Ureter (tissue), 1 donor: ENCODE results near the gene ZNF581. TPM values are rescaled to one million over a fixed set of nuclear protein-coding genes. Genes with fewer than 3 reads are reported as not detected.
A peak's percentile ranks its signal among the peaks of the same experiment; 100 is the strongest.

Experiments used
- DNase-seq: peaks from one replicate; pipeline ENCODE4 v3.0.0-alpha.2; 2020; ENCODE audit warnings: low spot score
- total RNA-seq: library from RNA; stranded (reverse); gene quantifications from one replicate; pipeline ENCODE4 v1.2.4, GENCODE V29; 2023
- donor health status: DM: yes; HTN: yes; CAD: no.

Gene ZNF581
- total RNA-seq, 1 donor from 2014 or later: 22.7 TPM

DNA sequence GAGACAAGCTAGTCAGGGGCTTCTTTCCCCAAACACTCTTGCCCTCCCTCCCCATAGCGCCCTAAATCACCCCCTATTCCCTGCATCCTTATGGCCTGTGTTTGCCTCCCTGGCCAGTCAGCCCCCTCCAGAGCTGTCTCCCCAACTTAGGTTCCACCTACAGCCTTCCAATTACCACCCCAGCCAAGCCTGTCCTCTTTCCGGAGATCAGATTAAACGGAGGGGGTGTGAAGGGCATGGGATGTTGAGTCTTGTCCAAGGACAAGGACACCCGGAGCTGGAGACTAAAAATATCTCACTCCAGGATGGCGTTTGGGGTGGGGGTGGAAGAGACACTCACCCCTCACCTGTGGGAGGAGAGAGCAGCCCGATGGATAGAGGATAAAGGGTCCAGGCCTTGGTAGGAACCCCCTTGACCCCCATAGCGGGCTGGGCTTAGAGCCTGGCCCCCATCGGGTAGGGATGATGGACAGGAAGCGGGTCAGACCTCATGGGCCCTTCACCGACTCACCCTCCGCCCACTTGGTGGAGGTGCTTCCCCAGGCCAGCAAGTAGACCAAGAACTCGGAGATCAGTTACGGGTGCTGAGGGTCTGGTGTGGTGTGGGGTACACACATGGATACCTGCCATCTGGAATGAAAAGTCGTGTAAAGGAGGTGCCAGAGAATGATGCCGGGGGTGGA, 32.0 kb upstream of the ZNF581 start:
- no peak for DNase-seq

DNA sequence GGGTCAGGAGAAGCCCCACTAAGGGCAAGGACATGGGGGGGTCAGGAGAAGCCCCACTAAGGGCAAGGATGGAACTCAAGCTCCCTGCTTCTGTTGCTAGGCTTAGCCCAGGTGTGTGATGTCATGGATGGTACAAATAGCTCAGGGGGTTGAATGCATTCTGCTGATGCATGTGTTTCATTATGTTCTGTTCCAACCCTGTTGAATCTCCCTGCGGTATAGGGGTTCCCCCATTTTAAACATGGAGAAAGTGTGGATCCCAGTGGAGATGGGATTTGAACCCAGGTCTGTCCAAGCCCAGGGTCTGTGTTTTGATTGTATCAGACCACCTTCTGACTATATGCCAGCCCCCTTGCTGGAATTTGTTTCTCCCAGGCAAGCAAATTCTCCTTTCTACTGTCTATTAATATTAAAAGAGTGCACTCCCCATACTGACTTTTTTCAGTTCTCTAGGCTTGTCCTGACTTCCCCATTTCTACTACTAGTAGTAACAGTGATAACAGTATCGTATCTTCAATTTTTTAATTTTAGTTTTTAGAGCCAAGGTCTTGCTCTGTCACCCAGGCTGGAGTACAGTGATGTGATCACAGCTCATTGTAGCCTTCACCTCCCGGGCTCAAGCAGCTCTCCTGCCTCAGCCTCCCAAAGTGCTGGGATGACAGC, 31.3 kb upstream of the ZNF581 start:
- no peak for DNase-seq

DNA sequence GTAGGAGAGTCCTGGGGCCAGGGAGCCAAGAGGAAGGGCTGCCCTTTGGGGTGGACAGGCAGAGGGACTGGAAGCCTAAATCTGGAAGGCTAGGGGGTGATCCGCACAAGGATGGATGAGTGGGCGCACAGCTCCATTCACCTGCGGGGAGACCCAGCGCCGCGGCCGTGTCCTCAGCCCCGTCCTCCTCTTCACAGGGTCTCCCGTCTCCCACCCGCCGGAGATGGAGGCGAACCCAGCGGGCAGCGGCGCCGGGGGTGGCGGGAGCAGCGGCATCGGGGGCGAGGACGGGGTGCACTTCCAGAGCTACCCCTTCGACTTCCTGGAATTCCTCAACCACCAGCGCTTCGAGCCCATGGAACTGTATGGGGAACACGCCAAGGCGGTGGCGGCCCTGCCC, 30.1 kb upstream of the ZNF581 start:
- no peak for DNase-seq

DNA sequence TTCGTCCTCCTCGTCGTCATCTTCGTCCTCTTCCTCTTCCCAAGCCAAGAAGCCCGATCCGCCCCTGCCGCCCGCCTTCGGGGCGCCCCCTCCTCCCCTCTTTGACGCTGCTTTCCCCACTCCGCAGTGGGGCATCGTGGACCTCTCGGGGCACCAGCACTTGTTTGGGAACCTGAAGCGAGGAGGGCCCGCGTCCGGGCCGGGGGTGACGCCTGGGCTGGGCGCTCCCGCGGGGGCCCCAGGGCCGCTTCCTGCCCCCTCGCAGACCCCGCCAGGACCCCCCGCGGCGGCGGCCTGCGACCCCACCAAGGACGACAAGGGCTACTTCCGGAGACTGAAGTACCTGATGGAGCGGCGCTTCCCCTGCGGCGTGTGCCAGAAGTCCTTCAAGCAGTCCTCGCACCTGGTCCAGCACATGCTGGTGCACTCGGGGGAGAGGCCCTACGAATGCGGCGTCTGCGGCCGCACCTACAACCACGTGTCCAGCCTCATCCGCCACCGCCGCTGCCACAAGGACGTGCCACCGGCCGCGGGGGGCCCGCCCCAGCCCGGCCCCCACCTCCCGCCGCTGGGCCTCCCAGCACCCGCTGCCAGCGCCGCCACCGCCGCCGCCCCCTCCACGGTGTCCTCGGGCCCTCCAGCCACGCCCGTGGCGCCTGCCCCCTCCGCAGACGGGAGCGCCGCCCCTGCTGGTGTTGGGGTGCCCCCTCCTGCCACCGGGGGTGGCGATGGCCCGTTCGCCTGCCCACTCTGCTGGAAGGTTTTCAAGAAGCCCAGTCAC, 29.3 kb upstream of the ZNF581 start:
- DNase-seq: no peak

DNA sequence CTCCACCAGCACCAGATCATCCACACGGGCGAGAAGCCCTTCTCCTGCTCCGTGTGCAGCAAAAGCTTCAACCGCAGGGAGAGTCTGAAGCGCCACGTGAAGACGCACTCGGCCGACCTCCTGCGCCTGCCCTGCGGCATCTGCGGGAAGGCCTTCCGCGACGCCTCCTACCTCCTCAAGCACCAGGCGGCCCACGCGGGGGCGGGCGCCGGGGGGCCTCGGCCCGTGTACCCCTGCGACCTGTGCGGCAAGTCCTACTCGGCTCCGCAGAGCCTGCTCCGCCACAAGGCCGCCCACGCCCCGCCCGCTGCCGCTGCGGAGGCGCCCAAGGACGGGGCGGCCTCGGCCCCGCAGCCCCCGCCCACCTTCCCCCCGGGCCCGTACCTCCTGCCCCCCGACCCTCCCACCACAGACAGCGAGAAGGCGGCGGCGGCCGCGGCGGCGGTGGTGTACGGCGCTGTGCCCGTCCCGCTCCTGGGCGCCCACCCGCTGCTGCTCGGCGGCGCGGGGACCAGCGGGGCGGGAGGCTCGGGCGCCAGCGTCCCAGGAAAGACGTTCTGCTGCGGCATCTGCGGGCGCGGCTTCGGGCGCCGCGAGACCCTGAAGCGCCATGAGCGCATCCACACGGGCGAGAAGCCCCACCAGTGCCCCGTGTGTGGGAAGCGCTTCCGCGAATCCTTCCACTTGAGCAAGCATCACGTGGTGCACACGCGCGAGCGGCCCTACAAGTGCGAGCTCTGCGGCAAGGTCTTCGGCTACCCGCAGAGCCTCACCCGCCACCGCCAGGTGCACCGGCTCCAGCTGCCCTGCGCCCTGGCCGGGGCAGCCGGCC, 28.5 kb upstream of the ZNF581 start:
- DNase-seq: no peak

DNA sequence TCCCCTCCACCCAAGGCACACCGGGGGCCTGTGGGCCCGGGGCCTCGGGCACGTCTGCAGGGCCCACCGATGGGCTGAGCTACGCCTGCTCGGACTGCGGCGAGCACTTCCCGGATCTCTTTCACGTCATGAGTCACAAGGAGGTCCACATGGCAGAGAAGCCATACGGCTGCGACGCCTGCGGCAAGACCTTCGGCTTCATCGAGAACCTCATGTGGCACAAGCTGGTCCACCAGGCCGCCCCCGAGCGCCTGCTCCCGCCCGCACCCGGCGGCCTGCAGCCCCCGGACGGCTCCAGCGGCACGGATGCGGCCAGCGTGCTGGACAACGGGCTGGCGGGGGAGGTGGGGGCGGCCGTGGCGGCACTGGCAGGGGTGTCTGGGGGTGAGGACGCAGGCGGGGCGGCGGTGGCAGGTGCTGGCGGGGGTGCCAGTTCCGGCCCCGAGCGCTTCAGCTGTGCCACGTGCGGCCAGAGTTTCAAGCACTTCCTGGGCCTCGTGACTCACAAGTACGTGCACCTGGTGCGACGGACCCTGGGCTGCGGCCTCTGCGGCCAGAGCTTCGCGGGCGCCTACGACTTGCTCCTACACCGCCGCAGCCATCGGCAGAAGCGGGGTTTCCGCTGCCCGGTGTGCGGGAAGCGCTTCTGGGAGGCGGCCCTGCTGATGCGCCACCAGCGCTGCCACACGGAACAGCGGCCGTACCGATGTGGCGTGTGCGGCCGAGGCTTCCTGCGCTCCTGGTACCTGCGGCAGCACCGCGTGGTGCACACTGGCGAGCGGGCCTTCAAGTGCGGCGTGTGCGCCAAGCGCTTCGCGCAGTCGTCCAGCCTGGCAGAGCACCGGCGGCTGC, 27.7 kb upstream of the ZNF581 start:
- no peak for DNase-seq

DNA sequence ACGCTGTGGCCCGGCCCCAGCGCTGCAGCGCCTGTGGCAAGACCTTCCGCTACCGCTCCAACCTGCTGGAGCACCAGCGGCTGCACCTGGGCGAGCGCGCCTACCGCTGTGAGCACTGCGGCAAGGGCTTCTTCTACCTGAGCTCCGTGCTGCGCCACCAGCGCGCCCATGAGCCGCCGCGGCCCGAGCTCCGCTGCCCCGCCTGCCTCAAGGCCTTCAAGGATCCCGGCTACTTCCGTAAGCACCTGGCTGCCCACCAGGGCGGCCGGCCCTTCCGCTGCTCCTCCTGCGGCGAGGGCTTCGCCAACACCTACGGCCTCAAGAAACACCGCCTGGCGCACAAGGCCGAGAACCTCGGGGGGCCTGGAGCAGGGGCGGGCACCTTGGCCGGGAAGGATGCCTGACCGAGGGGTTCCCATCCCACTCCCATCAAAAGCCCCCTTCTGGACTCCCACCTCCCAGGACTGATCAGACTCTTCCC, 27.0 kb upstream of the ZNF581 start:
- no peak for DNase-seq

DNA sequence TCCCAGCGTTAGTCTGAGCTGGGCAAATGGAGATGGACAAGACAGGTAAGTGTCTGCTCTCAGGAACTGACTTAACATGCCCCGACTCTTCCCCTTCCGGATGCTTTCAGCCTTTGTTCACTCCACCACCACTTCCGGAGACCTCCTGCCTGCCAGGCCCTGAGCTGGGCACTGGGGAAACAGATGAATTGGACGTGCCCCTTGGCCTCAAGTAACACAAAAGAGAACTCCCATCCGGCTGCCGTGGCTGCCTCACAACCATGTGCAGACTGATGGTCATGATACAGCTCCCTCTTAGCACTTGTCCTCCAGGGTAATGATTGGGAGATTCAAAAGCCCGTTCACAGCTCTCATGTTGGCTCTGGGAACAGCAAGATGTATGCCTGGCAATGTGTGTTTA, 26.0 kb upstream of the ZNF581 start:
- DNase-seq: no peak

DNA sequence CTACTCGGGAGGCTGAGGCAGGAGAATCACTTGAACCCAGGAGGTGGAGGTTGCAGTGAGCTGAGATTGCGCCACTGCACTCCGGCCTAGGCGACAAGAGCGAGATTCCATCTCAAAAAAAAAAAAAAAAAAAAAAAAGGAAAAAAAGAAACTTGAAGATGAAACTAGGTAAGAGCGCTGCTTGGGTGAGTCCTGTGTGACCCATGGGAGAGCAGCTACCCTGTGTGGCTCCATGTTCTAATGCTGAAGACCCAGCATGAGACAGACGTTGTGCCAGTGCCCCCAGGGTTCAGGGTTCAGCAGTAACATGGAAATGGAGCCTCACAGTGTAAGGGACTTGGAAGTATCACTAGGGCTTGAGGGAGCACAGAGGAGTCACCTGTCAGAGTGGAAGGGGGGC, 25.0 kb upstream of the ZNF581 start:
- DNase-seq: no peak

DNA sequence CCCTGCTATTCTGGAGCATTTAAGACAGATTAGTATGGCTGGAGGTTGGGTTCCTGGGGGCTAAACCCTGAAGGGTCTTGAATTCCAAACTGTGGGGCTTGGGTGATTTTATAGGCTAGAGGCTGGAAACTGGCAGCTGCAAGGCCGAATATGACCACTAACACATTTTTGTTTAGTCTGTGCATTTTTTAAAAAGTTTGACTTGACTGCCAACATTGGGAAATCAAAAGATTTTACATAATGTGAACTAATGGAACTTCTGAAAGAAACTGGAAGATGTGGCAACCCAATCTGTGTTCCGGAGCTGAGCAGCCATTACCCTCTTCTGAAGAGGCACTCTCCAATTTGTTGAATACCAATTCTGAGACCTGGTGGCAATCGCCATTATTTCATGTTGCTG, 24.2 kb upstream of the ZNF581 start:
- DNase-seq: no peak

DNA sequence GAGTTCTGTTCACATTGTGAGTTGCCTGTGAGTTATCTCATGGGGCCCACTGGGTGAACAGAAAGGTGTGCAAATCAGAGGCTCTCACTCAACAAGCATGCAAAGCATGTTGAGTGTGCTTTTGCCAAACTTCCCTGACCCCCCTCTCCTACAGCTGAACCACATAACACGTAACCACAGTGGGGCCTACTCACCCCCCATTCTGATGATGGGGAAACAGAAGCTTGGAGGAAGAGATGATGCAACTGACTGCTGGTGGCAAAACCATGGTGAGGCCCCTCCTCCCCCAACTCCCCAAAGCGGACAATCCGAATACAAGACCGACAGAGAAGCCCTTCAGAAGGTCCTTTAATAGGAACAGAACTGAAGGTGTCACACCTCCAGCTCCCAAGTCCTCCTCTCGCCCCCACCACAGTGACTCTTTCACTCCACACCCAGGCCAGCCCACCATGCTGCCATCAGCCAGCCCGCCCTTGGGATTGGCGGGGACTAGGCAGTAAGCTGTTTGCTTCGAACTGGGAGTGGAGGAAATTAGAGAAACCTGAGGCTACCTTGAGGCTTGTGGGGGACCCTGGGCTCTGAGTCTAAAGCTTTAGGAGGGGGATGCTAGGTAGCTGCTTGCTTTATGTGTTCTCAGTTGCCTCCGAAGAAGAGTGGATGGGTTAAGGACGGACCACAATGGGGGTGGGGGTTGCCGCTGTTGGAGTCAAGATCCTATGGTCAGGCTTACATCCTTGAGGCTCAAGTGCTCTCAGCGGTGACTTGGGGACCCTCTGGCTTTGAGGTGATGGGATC, 22.8 kb upstream of the ZNF581 start:
- no peak for DNase-seq

DNA sequence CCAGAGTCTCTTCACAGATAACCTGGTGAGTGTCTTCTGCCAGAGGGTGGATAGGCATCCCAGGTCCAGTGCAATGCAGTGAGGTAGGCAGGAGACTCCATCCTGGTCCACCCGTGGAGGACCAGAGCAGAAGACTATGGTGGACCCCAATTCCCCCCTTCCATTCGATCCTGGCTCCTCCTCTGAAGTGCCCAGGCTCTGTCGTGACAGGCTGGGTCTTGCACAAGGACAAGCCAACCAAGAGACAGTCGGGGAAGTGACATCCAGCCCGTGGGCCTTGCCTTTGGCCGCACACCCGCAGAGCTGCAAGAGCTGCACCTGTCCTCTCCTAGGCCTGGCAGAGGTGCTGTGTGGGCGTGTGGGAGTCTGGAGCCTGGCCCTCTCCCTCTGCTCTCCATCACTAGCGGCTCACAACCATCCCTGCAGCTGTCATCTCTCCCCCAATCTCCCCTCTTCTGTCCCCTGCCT, 22.2 kb upstream of the ZNF581 start:
- DNase-seq: no peak

DNA sequence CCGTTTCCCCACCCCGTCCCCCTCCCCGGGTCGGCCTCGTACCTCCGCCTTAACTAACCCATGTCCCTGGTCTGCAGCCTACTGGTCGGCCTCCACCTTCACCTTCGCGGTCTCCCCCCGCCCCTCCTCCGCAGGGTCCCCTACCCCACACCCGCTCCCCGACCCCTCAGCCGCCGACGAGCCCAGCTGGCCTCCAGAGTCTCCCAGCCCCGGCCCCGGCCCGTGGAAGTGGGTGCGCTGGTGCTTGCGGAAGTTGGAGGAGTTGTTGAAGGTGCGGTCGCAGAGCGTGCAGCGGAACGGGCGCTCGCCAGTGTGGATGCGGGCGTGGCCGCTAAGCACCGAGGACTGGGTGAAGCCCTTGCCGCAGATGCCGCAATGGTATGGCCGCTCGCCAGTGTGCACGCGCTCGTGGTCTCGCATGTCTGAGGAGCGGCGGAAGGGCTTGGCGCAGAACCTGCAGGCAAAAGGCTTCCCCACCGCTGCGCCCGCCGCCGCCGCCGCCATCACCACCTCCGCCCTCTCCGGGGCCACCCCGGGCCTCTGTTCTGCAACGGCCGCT, 21.7 kb upstream of the ZNF581 start:
- DNase-seq: no peak

DNA sequence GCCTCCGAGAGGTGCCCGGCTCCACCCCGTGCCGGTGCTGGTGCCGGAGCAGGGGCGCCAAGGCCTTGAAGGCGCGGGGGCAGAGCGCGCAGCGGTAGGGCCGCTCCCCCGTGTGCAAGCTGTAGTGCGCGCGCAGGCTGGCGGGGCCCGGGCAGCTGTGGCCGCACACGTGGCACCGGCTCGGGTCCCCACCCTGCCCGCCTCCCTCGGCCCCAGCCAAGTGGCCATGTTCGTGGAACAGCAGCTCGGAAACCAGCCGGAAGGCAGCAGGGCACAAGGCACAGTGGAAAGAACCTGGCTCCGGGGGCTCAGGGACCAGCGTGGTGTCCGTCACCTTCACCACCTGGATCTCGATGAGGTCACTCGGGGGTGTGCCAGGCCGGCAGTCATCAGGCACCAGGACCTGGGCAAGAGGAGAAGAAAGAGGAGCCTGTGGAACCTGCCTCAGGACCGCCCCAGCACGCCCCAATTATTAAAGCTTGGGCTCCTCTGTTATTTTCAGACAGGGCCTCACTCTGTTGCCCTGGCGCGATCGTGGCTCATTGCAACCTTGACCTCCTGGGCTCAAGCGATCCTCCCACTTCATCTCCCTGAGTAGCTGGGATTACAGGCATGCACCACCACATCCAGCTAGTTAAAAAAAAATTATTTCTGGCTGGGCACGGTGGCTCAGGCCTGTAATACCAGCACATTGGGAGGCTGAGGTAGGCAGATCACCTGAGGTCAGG, 21.0 kb upstream of the ZNF581 start:
- DNase-seq: no peak

DNA sequence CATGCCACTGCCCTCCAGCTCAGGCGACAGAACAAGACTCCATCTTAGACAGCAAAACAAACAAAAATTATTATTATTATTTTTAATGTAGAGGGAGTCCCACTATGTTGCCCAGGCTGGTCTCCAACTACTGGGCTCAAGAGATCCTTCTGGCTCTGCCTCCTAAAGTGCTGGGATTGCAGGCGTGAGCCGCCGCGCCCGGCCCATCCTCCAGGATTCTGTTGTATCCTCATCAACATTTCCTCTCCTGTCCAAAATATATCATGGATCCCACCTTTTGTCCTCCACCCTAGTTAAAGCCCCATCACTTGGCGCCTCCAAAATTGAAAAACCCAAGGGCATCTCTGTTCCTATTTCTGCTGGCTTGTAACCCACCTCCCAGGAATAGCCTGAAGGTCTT, 20.3 kb upstream of the ZNF581 start:
- no peak for DNase-seq

DNA sequence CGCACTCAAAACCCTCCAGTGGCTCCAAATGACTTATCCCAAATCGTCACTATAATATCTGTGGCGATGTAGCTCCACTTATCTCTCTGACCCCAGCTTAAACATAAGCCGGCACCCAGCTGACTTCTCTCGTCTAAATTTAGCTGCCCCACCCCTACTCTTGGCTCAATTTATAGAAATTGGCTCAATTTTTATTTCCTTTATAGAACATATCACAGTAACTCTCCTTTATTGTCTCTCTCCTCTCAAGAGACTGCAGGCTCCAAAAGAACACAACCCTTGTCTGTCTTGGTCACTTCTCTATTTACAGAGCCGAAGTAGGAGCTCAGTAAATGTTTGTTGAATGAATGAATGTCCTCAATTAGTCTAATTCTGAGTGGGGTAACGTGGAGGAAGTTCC, 19.9 kb upstream of the ZNF581 start:
- no peak for DNase-seq

DNA sequence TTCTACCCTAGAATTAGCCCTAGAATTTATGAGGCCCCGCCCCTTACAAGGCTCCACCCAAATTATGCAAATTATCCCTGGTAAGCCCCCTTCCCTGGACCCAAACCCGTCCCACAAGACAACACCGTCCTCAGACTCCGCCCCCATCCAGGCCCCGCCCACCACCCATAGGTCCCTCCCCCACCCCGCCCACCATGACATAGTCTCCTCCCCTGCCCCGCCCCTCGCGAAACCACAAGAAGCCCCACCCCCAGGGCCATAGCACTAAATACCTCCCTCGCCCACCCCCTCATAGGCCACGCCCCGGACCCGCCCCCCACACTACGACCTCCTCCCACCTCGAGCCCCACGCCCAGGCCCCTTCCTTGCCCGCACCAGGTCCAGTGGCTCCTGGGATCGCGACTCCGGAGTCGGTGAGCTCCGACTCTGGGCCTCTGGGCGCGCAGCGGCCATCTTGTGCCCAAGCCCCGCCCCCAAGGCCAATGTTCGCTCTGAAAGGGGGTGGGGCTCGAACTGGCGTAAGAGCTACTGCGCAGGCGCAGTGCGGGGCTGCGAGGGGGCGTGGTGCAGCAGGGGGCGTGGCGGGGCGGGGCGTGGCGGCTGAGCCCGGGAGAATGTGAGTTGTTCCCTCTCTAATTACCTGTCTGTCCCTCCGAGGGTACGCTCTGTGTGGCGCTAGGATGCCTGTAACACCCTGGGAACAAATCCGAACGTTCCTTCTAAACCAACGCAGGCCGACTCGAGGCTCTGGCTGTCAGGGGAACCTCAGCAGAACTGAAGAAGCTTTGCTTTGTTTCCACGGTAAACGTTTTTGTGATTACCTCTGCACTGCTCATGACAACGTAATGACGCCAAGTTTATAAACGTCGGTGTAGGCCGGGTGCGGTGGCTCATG, 19.1 kb upstream of the ZNF581 start, which contains the start of gene ZNF784:
Gene ZNF784, minus strand, starts transcription at position 458 of the 895 bp plus-strand sequence. Its CDS starts 5 bp downstream, at position 453.
- DNase-seq: peak; percentile 94

DNA sequence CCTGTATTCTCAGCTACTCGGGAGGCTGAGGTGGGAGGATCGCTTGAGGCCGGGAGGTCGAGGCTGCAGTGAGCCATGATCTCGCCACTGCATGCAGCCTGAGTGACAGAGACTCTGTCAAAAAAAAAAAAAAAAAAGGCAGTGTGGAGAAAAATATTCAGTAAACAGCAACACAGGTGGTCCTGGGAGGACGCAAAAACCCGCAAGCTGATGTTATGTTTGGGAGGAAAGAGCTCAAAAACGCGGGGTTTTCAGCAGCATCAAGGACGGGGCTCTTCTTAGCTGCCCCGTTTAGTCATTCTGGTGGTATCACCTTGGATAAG, 18.5 kb upstream of the ZNF581 start:
- no peak for DNase-seq
